Colonic mucosa (tissue), 4 donors: ENCODE measurements around the gene OR1D2. TPM values are rescaled to one million over a fixed set of nuclear protein-coding genes. Genes with fewer than 3 reads are reported as not detected.
"Not testable (repeated sequence)": the region's sequence is repeated elsewhere in the genome, so short reads cannot be mapped to it uniquely, and the experiment has no call there.

ENCODE experiments used
- DNase-seq: peaks from one replicate; pipeline ENCODE4 v3.0.0-alpha.2; 2020
- H3K27ac ChIP-seq: fragments of 200-600 bp; one replicate; pipeline ENCODE4 v1.8.0; 2021
- H3K27me3 ChIP-seq: fragments of 200-600 bp; one replicate; pipeline ENCODE4 v1.8.0; 2021
- H3K36me3 ChIP-seq: fragments of 200-600 bp; one replicate; pipeline ENCODE4 v1.8.0; 2021
- H3K4me1 ChIP-seq: fragments of 200-600 bp; one replicate; pipeline ENCODE4 v1.8.0; 2021; ENCODE audit warnings: mild to moderate bottlenecking
- H3K4me3 ChIP-seq: fragments of 200-600 bp; one replicate; pipeline ENCODE4 v1.8.0; 2021
- H3K9ac ChIP-seq, 2 donors: one replicate each; pipeline ENCODE4 v1.7.0; 2013; ENCODE audit warnings: control low read depth in 2 of 2, low read depth in 2 of 2, low read length in 2 of 2
- H3K9me3 ChIP-seq: fragments of 200-600 bp; one replicate; pipeline ENCODE4 v1.8.0; 2021
- intact Hi-C: fragments of 100-400 bp; cut with DNase I; formaldehyde crosslinking; loops from one replicate; pipeline ENCODE4 v1.14.1; 2022
- total RNA-seq, 2 donors: library from RNA; stranded (reverse); fragmentation: NEBNext Ultra II Directional in 1 of 2; extraction: Animal tissue kit (Norgen Biotek cat#: 25700) in 1 of 2; gene quantifications; one replicate each; pipeline ENCODE4 v1.2.1, GENCODE V29; 2021
- TF ChIP-seq, protein P1 (sequence below): fragments of 200-600 bp; IDR thresholded peaks from one replicate; pipeline ENCODE4 v1.8.0; 2022; ENCODE audit warnings: antibody characterized with exemption, mild to moderate bottlenecking
- donor health status: healthy.
- donor health status: DM: no; HTN: no; CAD: no.
- donor health status: DM: no; HTN: no; CAD: no.

OR1D2 gene, protein sequence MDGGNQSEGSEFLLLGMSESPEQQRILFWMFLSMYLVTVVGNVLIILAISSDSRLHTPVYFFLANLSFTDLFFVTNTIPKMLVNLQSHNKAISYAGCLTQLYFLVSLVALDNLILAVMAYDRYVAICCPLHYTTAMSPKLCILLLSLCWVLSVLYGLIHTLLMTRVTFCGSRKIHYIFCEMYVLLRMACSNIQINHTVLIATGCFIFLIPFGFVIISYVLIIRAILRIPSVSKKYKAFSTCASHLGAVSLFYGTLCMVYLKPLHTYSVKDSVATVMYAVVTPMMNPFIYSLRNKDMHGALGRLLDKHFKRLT
- not detected for total RNA-seq

DNA sequence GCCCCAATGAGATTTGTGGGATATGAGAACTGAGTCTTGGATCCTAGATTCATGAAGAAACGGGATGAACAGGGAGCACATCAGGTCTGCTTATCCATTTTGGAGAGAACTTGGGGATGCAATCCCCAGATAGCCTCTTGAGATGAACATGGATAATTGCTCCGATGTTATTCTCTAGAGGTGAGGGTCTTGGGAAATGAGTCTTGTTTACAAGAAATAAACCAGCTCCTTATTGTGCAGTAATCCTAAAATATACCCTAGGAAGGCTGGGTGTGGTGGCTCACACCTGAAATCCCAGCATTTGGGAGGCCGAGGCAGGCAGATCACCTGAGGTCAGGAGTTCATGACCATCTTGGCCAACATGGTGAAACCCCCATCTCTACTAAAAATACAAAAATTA lies at the start of gene OR1D2:
Gene OR1D2, minus strand, starts transcription at position 101 of the 400 bp plus-strand sequence. CDS start 11,426 bp downstream, outside the sequence.
- intact Hi-C loops, result no loop called here
- no peak within 1 kb of the TSS for H3K27ac ChIP-seq
- no peak for DNase-seq

DNA sequence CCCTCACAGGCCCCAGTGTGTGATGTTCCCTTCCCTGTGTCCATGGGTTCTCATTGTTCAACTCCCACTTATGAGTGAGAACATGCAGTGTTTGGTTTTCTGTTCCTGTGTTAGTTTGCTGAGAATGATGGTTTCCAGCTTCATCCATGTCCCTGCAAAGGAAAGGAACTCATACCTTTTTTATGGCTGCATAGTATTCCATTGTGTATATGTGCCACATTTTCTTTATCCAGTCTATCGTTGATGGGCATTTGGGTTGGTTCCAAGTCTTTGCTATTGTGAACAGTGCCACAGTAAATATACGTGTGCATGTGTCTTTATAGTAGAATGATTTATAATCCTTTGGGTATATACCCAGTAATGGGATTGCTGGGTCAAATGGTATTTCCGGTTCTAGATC lies 33.3 kb upstream of the OR1D2 start:
- H3K27ac ChIP-seq, H3K4me3 ChIP-seq, H3K27me3 ChIP-seq, H3K9me3 ChIP-seq, H3K36me3 ChIP-seq, intact Hi-C loops, H3K9ac ChIP-seq, DNase-seq, H3K4me1 ChIP-seq: not testable (repeated sequence)

More for the DNA sequence above, at the start of gene OR1D2:
- no peaks in the 10 kb centered on the region for H3K27me3 ChIP-seq
- H3K9me3 ChIP-seq, result no peaks in the 10 kb centered on the region
- no peak within 1 kb of the TSS for H3K4me3 ChIP-seq
- H3K9ac ChIP-seq, result no peak within 1 kb of the TSS
- TF ChIP-seq, protein P1, sequence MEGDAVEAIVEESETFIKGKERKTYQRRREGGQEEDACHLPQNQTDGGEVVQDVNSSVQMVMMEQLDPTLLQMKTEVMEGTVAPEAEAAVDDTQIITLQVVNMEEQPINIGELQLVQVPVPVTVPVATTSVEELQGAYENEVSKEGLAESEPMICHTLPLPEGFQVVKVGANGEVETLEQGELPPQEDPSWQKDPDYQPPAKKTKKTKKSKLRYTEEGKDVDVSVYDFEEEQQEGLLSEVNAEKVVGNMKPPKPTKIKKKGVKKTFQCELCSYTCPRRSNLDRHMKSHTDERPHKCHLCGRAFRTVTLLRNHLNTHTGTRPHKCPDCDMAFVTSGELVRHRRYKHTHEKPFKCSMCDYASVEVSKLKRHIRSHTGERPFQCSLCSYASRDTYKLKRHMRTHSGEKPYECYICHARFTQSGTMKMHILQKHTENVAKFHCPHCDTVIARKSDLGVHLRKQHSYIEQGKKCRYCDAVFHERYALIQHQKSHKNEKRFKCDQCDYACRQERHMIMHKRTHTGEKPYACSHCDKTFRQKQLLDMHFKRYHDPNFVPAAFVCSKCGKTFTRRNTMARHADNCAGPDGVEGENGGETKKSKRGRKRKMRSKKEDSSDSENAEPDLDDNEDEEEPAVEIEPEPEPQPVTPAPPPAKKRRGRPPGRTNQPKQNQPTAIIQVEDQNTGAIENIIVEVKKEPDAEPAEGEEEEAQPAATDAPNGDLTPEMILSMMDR, result no peak
- no peaks in the 10 kb centered on the region for H3K36me3 ChIP-seq
- H3K4me1 ChIP-seq, result no peaks in the 10 kb centered on the region

DNA sequence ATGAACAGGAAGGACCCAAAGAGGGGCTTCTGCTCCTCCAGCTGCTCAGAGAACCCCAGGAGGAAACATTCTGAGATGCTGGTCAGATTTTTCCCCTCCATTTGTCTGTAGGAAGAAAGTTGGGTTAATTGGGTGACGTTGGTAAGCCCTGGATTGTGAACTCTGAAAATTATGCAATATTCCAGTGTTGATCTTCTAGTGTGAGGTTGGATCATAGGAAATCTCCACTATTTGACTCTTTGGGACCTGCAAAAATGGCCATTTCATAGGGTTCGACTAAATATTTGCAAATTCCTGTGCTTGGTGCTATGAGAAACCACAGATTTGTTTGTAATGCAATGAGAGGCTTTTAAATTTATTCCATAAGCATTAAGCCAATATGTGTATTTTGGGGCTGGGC lies 23.2 kb upstream of the OR1D2 start, which contains the start of gene OR1G1:
Gene OR1G1, minus strand, starts transcription at position 101 of the 400 bp plus-strand sequence. Its CDS starts 0 bp downstream, at position 101.
- Histone ChIP-seq H3K4me3 (no peak within 1 kb of the TSS), H3K4me1 (no peaks in the 10 kb centered on the region), H3K36me3 (no peaks in the 10 kb centered on the region), H3K27me3 (no peaks in the 10 kb centered on the region), H3K27ac (no peak within 1 kb of the TSS), H3K9ac (no peak within 1 kb of the TSS), H3K9me3 (no peaks in the 10 kb centered on the region)
- intact Hi-C loops, result no loop called here
- DNase-seq, result no peak
- TF ChIP-seq, protein P1, result no peak

DNA sequence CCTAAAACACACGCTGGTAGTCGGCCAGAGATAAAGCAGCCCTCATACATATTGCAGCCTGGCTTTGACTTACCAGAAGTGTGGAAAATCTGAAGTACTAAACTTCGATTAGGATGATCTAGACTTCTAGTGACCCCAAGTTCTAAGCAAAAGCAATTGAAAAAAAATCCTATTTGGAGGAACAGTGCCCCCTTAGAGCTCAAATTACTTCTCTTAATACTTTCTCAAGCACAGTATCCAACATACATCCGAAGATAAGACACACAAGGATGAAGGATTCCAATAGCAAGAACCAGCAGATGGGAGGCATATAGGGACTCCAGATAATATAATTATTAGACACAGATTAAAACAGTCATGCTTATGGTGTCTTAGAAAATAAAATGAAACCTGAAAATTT lies 30.4 kb downstream of the OR1D2 start:
- H3K27ac ChIP-seq, H3K4me3 ChIP-seq, DNase-seq, H3K36me3 ChIP-seq, H3K27me3 ChIP-seq, intact Hi-C loops, H3K9ac ChIP-seq, H3K4me1 ChIP-seq, H3K9me3 ChIP-seq: not testable (repeated sequence)

DNA sequence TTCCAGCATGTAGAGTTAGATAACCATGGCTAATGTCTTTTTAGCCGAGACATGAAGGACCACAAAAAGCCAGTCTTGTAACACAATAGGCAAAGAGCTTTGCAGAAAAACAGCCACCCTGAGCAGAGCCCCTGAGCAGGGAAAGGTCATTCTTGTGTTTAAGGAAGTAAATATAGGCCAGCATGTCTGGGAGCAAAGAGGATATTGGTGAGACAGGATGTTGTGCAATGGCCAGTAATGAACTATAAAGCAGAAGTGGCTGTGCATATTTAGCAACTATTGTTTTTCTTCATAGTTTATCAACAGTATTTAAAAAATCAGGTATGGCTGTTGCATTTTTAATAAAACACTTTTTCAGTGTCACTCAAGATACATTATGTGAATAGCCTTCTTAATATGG lies 39.0 kb downstream of the OR1D2 start:
- H3K27me3 ChIP-seq, H3K36me3 ChIP-seq, H3K4me3 ChIP-seq, H3K9me3 ChIP-seq, DNase-seq, H3K9ac ChIP-seq, intact Hi-C loops, H3K4me1 ChIP-seq, H3K27ac ChIP-seq: not testable (repeated sequence)

DNA sequence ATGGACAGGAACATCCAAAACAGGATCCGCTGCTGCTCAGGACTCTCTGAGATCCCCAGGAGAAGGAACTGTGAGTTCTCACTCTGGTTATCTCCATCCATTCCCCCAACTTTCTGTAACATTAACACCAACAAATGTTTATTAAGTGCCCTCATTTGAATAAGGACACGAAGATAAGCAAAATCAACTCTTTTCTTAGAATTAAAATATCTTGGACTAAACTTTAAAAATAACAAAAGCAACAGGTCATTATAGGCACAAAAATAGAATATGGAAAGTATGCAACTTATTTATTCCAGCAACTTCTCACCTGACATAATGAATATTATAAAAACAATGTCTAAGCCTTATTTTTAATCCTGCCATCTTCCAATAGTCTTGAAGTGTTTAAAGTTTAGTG lies 40.7 kb downstream of the OR1D2 start, which contains the start of gene OR1D5:
Gene OR1D5, minus strand, starts transcription at position 101 of the 400 bp plus-strand sequence. Its CDS starts 0 bp downstream, at position 101.
- H3K4me3 ChIP-seq, H3K9me3 ChIP-seq, intact Hi-C loops, H3K27ac ChIP-seq, H3K36me3 ChIP-seq, H3K27me3 ChIP-seq, H3K9ac ChIP-seq, H3K4me1 ChIP-seq, DNase-seq: not testable (repeated sequence)

DNA sequence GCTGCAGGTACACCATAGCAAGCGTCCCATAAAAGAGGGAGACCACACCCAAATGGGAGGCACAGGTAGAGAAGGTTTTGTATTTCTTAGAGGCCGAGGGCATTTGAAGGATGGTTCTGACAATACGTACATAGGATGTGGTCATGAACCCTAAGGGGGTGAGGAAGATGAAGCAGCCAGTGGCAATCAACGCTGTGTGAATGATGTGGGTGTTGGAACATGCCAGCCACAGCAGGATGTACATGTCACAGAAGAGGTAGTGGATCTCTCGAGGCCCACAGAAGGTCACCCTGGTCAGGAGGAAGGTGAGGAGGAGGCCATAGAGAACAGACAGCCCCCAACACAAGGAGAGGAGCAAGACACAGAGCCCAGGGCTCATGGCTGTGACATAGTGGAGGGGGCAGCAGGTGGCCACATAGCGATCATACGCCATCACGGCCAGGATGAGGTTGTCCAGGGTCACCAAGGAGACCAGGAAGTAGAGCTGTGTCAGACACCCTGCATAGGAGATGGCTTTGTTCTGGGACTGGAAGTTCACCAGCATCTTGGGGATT lies 41.3 kb downstream of the OR1D2 start:
- intact Hi-C loops, H3K9me3 ChIP-seq, H3K36me3 ChIP-seq, DNase-seq, H3K9ac ChIP-seq, H3K4me1 ChIP-seq, H3K4me3 ChIP-seq, H3K27me3 ChIP-seq, H3K27ac ChIP-seq: not testable (repeated sequence)

DNA sequence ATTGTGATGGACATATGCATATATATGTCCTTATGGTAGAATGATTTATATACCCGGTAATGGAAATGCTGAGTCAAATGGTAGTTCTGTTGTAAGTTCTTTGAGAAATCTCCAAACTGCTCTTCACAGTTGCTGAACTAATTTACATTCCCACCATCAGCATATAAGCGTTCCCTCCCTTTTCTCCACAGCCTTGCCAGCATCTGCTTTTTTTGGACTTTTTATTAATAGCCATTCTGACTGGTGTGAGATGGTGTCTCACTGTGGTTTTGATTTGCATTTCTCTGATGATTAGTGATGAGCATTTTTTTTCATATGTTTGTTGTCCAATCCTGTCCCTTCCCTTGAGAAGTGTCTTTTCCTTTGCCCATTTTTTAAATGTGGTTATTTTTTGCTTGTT lies 49.4 kb downstream of the OR1D2 start:
- not testable (repeated sequence) for H3K9me3 ChIP-seq, H3K4me1 ChIP-seq

More for the DNA sequence above, 49.4 kb downstream of the OR1D2 start:
- DNase-seq, H3K27me3 ChIP-seq, H3K27ac ChIP-seq, H3K9ac ChIP-seq, intact Hi-C loops, H3K4me3 ChIP-seq, H3K36me3 ChIP-seq: not testable (repeated sequence)
